Limb (tissue), 2 donors: ENCODE measurements around the gene LRRC73.
"Not testable (repeated sequence)": the region's sequence is repeated elsewhere in the genome, so short reads cannot be mapped to it uniquely, and the experiment has no call there.

Experiments
- DNase-seq, 2 donors: peaks; one replicate each; pipeline ENCODE4 v3.0.0-alpha.2; 2016; ENCODE audit errors: extremely low spot score in 2 of 2

The LRRC73 gene

GRCh38 chr6:43465948-43466347 lies 44.2 kb downstream of the LRRC73 start:
- DNase-seq, result no peak

- DNase-seq, result no peak
These were observed 45.8 kb downstream of the LRRC73 start for GRCh38 chr6:43464337-43464736.

GRCh38 chr6:43461936-43462335 lies 48.2 kb downstream of the LRRC73 start:
- DNase-seq, result no peak

GRCh38 chr6:43460032-43460431 lies 50.1 kb downstream of the LRRC73 start:
- DNase-seq, result no peak

GRCh38 chr6:43459535-43459934 lies 50.6 kb downstream of the LRRC73 start:
- DNase-seq, result no peak

GRCh38 chr6:43458154-43458553 lies 52.0 kb downstream of the LRRC73 start:
- not testable (repeated sequence) for DNase-seq

GRCh38 chr6:43457643-43458042 lies 52.5 kb downstream of the LRRC73 start:
- no peak for DNase-seq
